Measurements from ENCODE around the gene ATP11A. TPM values are rescaled to one million over a fixed set of nuclear protein-coding genes. Genes with fewer than 3 reads are reported as not detected.

The ATP11A gene
- total RNA-seq, 1 experiment from 2014 or later = 232 TPM

GRCh38 chr13:112928972-112929782 is 239.3 kb downstream of the ATP11A start:
- ChIA-PET POLR2A (interaction anchor here (0.6 to 1.1 kb wide), 3 partner anchors 23 to 36 kb away, joined by 3 to 4 read pairs (median 3); no protein-coding TSS in a partner anchor), CTCF (interaction anchor here (0.6 to 1.5 kb wide), 6 partner anchors 14 to 101 kb away, joined by 3 to 11 read pairs (median 4); no protein-coding TSS in a partner anchor)
- Histone ChIP-seq H3K4me1 (peaks cover 25% of the 10 kb centered on the region), H3K9me3 (no peaks in the 10 kb centered on the region), H3K4me3 (ENCODE audit: low read depth, low read length) (peak overlapping the region; percentile 1; the same call in 1 of the 2 replicates), H3K27me3 (replicated peaks; ENCODE audit: control insufficient read depth, insufficient read depth, low read length) (no peaks in the 10 kb centered on the region), H3K36me3 (ENCODE audit: control insufficient read depth, insufficient read depth, low read length) (no peaks in the 10 kb centered on the region)
- Mint-ChIP-seq H3K27ac (ENCODE audit: unreplicated experiment) (no peak overlapping the region), H3K36me3 (ENCODE audit: insufficient read depth, unreplicated experiment) (no peaks in the 10 kb centered on the region), H3K9me3 (ENCODE audit: unreplicated experiment) (no peaks in the 10 kb centered on the region), H3K4me3 (ENCODE audit: unreplicated experiment) (peak overlapping the region; percentile 78), H3K4me1 (ENCODE audit: low read depth, unreplicated experiment) (peaks cover 17% of the 10 kb centered on the region), H3K27me3 (ENCODE audit: insufficient read depth, unreplicated experiment) (no peaks in the 10 kb centered on the region)
- peak; percentile 78 to 79 for DNase-seq
- TF ChIP-seq CTCF (IDR thresholded peaks at IDR 0.05; ENCODE audit: insufficient read depth in 1 of 2, low read depth in 1 of 2, low read length in 1 of 2, severe bottlenecking in 1 of 2, unreplicated experiment in 1 of 2) = peak in 1 of 2 experiments; percentile 13
- no TSS peak for BruUV-seq (replicated peaks)
- intact Hi-C loops (cut with micrococcal nuclease; ENCODE audit: unreplicated experiment) = no loop called here

GRCh38 chr13:112929783-112930055 is 239.9 kb downstream of the ATP11A start:
- ChIA-PET POLR2A (no interaction called here), CTCF (interaction anchor here (1.2 to 1.3 kb wide), 2 partner anchors 27 to 100 kb away, joined by 3 to 4 read pairs; no protein-coding TSS in a partner anchor)
- BruUV-seq (replicated peaks) = no TSS peak
- TF ChIP-seq CTCF (IDR thresholded peaks at IDR 0.05; ENCODE audit: insufficient read depth in 1 of 2, low read depth in 1 of 2, low read length in 1 of 2, severe bottlenecking in 1 of 2, unreplicated experiment in 1 of 2) = no peak
- H3K9me3 ChIP-seq = no peaks in the 10 kb centered on the region
- no peak overlapping the region for H3K27ac Mint-ChIP-seq (ENCODE audit: unreplicated experiment)
- DNase-seq = no peak
- H3K27me3 ChIP-seq (replicated peaks; ENCODE audit: control insufficient read depth, insufficient read depth, low read length) = no peaks in the 10 kb centered on the region
- intact Hi-C loops (cut with micrococcal nuclease; ENCODE audit: unreplicated experiment) = loop anchor here (2.0 kb wide), 1 partner anchor 23 kb away; no protein-coding TSS in a partner anchor
- H3K4me1 Mint-ChIP-seq (ENCODE audit: low read depth, unreplicated experiment) = peaks cover 17% of the 10 kb centered on the region
- no peaks in the 10 kb centered on the region for H3K27me3 Mint-ChIP-seq (ENCODE audit: insufficient read depth, unreplicated experiment)
- H3K9me3 Mint-ChIP-seq (ENCODE audit: unreplicated experiment) = no peaks in the 10 kb centered on the region
- no peaks in the 10 kb centered on the region for H3K36me3 ChIP-seq (ENCODE audit: control insufficient read depth, insufficient read depth, low read length)
- peak overlapping the region; percentile 78 for H3K4me3 Mint-ChIP-seq (ENCODE audit: unreplicated experiment)
- H3K4me1 ChIP-seq = peaks cover 25% of the 10 kb centered on the region
- no peak overlapping the region for H3K4me3 ChIP-seq (ENCODE audit: low read depth, low read length)
- H3K36me3 Mint-ChIP-seq (ENCODE audit: insufficient read depth, unreplicated experiment) = no peaks in the 10 kb centered on the region

GRCh38 chr13:112930192-112930591 is 240.4 kb downstream of the ATP11A start:
- H3K4me1 Mint-ChIP-seq (ENCODE audit: low read depth, unreplicated experiment) = peaks cover 17% of the 10 kb centered on the region
- no peaks in the 10 kb centered on the region for H3K9me3 ChIP-seq
- peak overlapping the region; percentile 78 for H3K4me3 Mint-ChIP-seq (ENCODE audit: unreplicated experiment)
- no peak for DNase-seq
- H3K27me3 ChIP-seq (replicated peaks; ENCODE audit: control insufficient read depth, insufficient read depth, low read length) = no peaks in the 10 kb centered on the region
- no peaks in the 10 kb centered on the region for H3K27me3 Mint-ChIP-seq (ENCODE audit: insufficient read depth, unreplicated experiment)
- H3K4me1 ChIP-seq = peaks cover 25% of the 10 kb centered on the region
- no peaks in the 10 kb centered on the region for H3K9me3 Mint-ChIP-seq (ENCODE audit: unreplicated experiment)
- CTCF ChIA-PET = interaction anchor here (1.7 to 2.0 kb wide), 2 partner anchors 44 to 56 kb away, joined by 6 to 7 read pairs; no protein-coding TSS in a partner anchor
- no peak overlapping the region for H3K4me3 ChIP-seq (ENCODE audit: low read depth, low read length)
- no peaks in the 10 kb centered on the region for H3K36me3 Mint-ChIP-seq (ENCODE audit: insufficient read depth, unreplicated experiment)
- no TSS peak for BruUV-seq (replicated peaks)
- H3K36me3 ChIP-seq (ENCODE audit: control insufficient read depth, insufficient read depth, low read length) = no peaks in the 10 kb centered on the region
- H3K27ac Mint-ChIP-seq (ENCODE audit: unreplicated experiment) = no peak overlapping the region
- no peak for TF ChIP-seq CTCF (IDR thresholded peaks at IDR 0.05; ENCODE audit: insufficient read depth in 1 of 2, low read depth in 1 of 2, low read length in 1 of 2, severe bottlenecking in 1 of 2, unreplicated experiment in 1 of 2)
- POLR2A ChIA-PET = interaction anchor here (0.6 kb wide), 1 partner anchor 9 kb away, joined by 4 read pairs; no protein-coding TSS in a partner anchor
- intact Hi-C loops (cut with micrococcal nuclease; ENCODE audit: unreplicated experiment) = loop anchor here (2.0 kb wide), 1 partner anchor 23 kb away; no protein-coding TSS in a partner anchor

All from Caco-2 (cell line).